ENCODE results near the gene BMAL1. TPM values are rescaled to one million over a fixed set of nuclear protein-coding genes. Genes with fewer than 3 reads are reported as not detected.

The BMAL1 gene
- total and polyA plus RNA-seq, 2 of the 8 experiments (the other 6 are each of a cell fraction or from before 2014, with no cell fraction given) = 6.8 to 6.9 TPM

DNA sequence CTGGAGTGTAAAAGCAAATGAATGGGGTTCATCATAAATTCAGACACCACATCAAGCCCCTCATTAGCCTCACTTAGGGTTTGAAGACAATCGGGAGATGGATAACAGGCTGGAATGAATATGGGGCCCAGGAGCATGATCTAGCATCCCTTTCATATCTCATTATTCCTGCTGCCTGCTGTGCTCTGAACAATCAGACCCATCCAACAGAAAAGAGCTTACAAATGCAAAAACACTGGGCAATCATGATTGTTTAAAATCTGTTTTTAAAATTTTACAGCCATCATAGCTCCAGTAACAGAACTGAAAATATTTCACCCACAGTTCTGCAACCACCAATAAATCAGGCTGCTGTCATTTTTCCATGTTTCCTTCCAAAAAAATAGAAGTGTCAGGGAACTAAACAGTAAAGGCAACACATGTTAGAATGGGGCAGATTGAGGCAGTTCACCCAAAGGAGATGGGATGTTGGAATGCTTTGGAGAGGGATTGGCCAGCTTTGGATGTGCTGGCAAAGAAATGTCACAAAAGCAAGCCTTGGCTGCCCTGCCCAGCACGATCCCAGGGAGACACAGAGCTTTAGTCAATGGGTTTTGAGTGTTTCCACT, 47.8 kb upstream of the BMAL1 start (continued):
- no peak for TF ChIP-seq RAD21 (IDR thresholded peaks at IDR 0.05 in 1 of 2, conservative IDR thresholded peaks at IDR 0.05 in 1 of 2; ENCODE audit: low read depth in 2 of 2, low read length in 2 of 2)
- TF ChIP-seq SAP30 (IDR thresholded peaks at IDR 0.05; ENCODE audit: insufficient read depth, insufficient replicate concordance, low read length) = no peak
- TF ChIP-seq RNF2 (IDR thresholded peaks at IDR 0.05; ENCODE audit: borderline replicate concordance, low read depth, low read length, missing control alignments, poor library complexity, severe bottlenecking) = no peak
- TF ChIP-seq, protein P1, sequence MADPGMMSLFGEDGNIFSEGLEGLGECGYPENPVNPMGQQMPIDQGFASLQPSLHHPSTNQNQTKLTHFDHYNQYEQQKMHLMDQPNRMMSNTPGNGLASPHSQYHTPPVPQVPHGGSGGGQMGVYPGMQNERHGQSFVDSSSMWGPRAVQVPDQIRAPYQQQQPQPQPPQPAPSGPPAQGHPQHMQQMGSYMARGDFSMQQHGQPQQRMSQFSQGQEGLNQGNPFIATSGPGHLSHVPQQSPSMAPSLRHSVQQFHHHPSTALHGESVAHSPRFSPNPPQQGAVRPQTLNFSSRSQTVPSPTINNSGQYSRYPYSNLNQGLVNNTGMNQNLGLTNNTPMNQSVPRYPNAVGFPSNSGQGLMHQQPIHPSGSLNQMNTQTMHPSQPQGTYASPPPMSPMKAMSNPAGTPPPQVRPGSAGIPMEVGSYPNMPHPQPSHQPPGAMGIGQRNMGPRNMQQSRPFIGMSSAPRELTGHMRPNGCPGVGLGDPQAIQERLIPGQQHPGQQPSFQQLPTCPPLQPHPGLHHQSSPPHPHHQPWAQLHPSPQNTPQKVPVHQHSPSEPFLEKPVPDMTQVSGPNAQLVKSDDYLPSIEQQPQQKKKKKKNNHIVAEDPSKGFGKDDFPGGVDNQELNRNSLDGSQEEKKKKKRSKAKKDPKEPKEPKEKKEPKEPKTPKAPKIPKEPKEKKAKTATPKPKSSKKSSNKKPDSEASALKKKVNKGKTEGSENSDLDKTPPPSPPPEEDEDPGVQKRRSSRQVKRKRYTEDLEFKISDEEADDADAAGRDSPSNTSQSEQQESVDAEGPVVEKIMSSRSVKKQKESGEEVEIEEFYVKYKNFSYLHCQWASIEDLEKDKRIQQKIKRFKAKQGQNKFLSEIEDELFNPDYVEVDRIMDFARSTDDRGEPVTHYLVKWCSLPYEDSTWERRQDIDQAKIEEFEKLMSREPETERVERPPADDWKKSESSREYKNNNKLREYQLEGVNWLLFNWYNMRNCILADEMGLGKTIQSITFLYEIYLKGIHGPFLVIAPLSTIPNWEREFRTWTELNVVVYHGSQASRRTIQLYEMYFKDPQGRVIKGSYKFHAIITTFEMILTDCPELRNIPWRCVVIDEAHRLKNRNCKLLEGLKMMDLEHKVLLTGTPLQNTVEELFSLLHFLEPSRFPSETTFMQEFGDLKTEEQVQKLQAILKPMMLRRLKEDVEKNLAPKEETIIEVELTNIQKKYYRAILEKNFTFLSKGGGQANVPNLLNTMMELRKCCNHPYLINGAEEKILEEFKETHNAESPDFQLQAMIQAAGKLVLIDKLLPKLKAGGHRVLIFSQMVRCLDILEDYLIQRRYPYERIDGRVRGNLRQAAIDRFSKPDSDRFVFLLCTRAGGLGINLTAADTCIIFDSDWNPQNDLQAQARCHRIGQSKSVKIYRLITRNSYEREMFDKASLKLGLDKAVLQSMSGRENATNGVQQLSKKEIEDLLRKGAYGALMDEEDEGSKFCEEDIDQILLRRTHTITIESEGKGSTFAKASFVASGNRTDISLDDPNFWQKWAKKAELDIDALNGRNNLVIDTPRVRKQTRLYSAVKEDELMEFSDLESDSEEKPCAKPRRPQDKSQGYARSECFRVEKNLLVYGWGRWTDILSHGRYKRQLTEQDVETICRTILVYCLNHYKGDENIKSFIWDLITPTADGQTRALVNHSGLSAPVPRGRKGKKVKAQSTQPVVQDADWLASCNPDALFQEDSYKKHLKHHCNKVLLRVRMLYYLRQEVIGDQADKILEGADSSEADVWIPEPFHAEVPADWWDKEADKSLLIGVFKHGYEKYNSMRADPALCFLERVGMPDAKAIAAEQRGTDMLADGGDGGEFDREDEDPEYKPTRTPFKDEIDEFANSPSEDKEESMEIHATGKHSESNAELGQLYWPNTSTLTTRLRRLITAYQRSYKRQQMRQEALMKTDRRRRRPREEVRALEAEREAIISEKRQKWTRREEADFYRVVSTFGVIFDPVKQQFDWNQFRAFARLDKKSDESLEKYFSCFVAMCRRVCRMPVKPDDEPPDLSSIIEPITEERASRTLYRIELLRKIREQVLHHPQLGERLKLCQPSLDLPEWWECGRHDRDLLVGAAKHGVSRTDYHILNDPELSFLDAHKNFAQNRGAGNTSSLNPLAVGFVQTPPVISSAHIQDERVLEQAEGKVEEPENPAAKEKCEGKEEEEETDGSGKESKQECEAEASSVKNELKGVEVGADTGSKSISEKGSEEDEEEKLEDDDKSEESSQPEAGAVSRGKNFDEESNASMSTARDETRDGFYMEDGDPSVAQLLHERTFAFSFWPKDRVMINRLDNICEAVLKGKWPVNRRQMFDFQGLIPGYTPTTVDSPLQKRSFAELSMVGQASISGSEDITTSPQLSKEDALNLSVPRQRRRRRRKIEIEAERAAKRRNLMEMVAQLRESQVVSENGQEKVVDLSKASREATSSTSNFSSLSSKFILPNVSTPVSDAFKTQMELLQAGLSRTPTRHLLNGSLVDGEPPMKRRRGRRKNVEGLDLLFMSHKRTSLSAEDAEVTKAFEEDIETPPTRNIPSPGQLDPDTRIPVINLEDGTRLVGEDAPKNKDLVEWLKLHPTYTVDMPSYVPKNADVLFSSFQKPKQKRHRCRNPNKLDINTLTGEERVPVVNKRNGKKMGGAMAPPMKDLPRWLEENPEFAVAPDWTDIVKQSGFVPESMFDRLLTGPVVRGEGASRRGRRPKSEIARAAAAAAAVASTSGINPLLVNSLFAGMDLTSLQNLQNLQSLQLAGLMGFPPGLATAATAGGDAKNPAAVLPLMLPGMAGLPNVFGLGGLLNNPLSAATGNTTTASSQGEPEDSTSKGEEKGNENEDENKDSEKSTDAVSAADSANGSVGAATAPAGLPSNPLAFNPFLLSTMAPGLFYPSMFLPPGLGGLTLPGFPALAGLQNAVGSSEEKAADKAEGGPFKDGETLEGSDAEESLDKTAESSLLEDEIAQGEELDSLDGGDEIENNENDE (IDR thresholded peaks at IDR 0.05; ENCODE audit: insufficient replicate concordance, low read length) = no peak
- no peak for TF ChIP-seq SP1 (IDR thresholded peaks at IDR 0.05; ENCODE audit: low read depth, low read length)
- TF ChIP-seq CHD1 (IDR thresholded peaks at IDR 0.05; ENCODE audit: low read depth, low read length) = no peak
- TF ChIP-seq KDM1A (IDR thresholded peaks at IDR 0.05; ENCODE audit: borderline replicate concordance, low read length) = no peak
- no peak for TF ChIP-seq SIX5 (IDR thresholded peaks at IDR 0.05; ENCODE audit: low read depth, low read length)

Measured in H1 (cell line).